ENCODE results near the gene SPSB1.

DNA sequence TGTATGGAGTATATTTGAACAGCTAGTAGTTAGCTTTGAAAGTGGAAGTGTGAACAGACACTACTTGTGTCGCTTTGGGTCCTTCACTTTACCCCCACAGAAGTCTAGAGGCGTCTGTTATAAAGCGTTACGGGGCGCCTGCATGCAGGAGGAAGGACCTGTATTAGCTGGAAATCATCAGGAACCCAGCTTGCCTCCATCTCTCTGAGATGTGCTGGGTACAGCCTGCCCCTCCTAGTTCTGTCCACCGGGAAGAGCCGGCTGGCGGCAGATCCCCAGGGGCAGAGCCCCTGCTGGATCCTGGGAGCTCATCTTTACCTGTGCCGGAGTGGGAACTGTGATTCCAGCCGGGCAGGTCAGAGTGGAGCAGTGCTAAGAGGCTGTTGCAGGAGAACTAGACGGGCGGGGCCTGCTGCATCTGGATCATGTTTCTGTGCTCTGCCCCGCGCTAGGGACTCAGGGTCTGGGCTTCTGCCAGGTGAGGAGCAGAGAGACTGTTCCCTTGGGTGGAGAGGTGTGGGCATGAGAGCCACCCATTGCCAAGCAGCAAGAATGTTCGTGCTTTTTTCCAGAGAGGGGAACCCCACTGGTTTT is 22.3 kb upstream of the SPSB1 start:
- TF ChIP-seq, protein P1, sequence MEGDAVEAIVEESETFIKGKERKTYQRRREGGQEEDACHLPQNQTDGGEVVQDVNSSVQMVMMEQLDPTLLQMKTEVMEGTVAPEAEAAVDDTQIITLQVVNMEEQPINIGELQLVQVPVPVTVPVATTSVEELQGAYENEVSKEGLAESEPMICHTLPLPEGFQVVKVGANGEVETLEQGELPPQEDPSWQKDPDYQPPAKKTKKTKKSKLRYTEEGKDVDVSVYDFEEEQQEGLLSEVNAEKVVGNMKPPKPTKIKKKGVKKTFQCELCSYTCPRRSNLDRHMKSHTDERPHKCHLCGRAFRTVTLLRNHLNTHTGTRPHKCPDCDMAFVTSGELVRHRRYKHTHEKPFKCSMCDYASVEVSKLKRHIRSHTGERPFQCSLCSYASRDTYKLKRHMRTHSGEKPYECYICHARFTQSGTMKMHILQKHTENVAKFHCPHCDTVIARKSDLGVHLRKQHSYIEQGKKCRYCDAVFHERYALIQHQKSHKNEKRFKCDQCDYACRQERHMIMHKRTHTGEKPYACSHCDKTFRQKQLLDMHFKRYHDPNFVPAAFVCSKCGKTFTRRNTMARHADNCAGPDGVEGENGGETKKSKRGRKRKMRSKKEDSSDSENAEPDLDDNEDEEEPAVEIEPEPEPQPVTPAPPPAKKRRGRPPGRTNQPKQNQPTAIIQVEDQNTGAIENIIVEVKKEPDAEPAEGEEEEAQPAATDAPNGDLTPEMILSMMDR (optimal IDR thresholded peaks at IDR 0.05 in 1 of 3, IDR thresholded peaks at IDR 0.05 in 1 of 3, conservative IDR thresholded peaks at IDR 0.05 in 1 of 3; ENCODE audit: extremely low read depth in 1 of 3, insufficient read depth in 2 of 3, low read length in 3 of 3), result no peak
- no peak for TF ChIP-seq EZH2 (IDR thresholded peaks at IDR 0.05; ENCODE audit: low read length)

Data from keratinocyte (primary cell).